Measurements from ENCODE around the gene FMOD.
A peak's percentile ranks its signal among the peaks of the same experiment; 100 is the strongest.

Gene FMOD

GRCh38 chr1:203360547-203361185 lies 9.7 kb upstream of the FMOD start:
- DNase-seq = no peak

DNA sequence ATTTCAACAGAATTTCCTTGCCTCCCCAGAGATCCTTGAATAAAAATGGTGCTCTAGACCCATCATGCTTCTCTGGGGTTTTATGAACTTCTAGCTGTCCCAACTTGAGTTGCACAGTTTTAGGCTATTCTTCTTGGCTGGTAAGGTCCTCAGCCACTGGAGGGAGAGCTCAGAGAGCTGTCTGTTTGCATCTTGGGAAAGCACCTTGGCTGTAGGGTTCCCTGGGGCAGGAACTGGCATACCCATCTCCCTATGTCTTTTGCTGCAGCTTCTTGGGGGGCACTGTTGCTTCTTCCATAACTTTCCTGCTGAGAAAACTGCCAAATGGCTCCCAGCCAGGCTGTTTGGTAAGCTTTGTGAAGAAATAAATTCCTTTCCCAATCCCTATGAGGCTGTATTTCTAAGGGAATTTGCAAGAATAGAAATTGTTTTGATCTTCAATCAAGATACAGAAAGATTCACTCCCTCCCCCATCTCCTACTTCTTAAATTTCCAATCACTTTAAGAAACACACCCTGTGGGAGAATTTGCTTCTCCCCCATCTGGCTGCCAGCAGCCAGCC lies 8.2 kb upstream of the FMOD start:
- DNase-seq = no peak

DNA sequence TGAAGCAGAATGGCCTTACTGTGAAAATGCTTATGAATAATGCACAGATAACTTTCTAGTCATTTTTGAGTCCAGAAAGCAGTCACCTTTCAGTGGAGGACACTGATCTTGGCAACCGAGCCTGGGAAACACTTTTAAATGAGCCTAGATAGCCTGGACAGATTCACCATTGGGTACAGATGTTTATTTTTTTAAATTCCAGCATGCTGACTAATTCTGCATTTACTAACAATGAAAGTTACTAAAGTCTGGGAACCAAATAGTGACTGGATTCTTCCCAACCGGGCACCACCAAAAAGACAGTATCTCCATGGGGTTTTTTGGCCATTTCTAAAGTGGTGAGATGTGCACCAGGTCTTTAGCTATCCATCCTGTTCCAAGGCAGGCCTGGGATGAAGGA lies 3.3 kb upstream of the FMOD start:
- DNase-seq = no peak

GRCh38 chr1:203353486-203353885 lies 2.6 kb upstream of the FMOD start:
- DNase-seq = no peak

- no peak for DNase-seq
Observed at GRCh38 chr1:203349773-203350524, 973 bp downstream of the FMOD start.

- DNase-seq = no peak
Observed at GRCh38 chr1:203349166-203349565, 1.8 kb downstream of the FMOD start.

DNA sequence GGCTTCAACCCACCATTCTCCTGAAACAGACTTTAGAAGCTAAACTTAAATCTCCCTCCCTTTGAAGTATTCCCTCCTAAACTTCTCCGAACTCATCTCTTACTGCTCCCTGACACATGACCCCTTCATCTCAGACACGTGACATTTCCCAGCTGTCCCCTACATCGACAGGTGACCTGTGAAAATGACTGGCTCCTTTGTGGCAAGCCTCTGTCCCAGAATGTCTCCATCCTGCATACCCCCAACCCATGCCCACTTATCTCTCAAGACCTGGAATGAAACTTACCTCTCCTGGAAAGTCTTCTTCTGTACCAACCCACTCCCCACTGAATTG lies 4.2 kb downstream of the FMOD start:
- no peak for DNase-seq

DNA sequence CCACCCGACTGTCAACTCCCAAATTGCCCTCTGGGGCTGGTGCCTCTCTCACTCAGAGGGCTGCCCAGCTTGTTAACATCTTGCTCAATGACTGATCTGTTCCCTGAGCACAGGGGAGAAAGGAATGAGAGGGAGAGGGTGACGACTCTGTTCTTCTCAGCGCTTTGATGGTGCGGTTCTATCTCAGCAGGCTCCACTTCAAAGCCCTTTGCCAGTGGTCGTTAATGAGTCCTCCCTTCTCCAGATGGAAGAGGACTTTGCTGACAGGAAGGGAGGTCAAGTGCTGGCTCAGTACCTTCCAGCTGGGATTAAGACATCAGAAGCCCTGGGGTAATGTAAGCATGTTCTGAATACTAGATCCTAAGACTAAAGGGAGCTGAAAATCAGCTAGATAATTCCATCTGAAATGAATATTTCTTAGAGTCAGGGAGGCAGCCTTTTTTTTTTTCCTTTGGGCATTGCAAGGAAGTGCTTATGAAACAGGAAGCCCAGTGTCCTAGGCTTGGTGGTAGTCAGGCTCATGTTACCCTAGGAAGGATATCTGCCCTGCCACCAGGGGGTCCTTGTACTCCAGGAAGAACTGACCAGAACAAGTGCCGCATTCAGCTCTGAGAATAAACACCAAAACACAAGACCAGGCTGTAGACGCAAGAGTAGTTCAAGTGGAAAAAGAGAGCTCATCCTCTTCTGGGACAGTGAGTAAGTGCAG lies 4.7 kb downstream of the FMOD start:
- no peak for DNase-seq

DNA sequence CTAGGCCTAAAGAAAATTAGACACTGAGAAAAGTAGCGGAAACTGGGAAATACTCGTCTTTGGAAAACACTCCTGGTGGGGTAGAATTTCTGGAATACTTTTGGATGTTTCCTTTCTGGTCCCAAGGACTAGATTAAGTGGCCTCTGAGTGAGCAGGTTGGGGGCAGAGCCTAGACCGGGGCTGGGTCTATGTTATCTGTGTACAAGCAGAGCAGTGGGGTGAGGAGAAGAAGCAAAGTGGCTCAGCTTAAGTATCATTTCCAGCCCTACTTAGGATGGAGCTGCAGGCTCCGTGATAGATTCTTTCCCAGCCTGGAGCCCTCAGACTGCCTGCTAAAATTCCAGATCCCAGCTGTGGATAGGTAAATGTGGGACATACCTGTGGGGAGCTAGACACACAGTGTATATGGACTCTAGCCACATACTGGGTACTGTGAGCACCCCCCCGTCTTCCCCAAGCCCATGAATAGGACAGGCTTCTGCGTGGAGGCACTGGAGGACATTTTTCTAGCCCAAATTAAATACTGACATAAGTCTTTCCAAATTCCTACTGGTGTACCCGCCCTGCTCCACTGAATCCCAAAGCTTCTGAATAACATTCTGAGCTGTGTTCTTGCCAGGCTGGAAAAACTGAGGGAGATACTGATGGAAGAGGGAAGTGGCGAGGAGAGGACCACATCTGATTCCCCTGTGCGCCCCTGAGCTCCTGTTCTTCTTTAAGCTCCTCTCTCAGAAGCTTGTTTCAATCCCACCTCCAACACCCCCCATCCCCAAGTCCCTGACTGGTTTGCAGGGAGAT lies 6.8 kb downstream of the FMOD start:
- DNase-seq = no peak

GRCh38 chr1:203342192-203342940 lies 8.6 kb downstream of the FMOD start:
- peak; percentile 32 to 43 for DNase-seq

DNA sequence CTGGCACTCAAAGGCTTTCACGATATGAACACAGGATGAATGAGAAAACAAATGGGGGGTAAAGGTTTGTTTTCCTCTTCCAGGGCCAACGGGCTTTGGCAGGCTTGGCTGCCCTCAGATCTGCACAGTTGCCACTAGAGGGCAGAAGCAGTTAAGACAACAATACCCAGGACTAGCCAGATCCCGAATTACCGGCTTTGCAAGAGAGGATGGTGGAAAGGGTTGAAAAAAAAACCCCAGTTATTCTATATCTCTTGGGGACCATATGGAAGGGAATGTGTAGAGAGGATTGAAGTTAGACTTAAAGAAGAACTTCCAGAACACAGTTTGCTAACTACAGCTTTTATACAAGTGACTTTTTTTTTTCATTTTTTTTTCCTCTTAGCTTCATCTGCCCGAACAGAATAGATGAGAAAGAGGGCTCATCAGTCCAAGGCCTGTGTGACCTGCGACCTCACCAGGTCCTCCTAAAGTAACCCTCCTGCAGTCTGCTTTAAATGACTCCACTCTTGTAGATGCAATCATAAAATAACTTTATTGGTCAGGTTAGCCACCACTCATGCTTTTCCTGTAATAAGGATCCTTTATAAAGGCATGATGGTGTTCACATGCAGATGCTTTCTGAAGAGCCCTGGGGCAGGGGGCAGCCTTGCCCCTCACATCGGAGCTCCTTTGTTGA lies 10.7 kb downstream of the FMOD start:
- peak; percentile 28 to 39 for DNase-seq

- DNase-seq = peak; percentile 53
Observed at GRCh38 chr1:203338335-203339036, 12.4 kb downstream of the FMOD start.

GRCh38 chr1:203336097-203336496 lies 14.8 kb downstream of the FMOD start:
- DNase-seq = no peak

- DNase-seq = no peak
Observed at GRCh38 chr1:203335503-203335902, 15.4 kb downstream of the FMOD start.

- no peak for DNase-seq
Observed at GRCh38 chr1:203331224-203331623, 19.7 kb downstream of the FMOD start.

- no peak for DNase-seq
Observed at GRCh38 chr1:203328714-203329122, 22.2 kb downstream of the FMOD start.

DNA sequence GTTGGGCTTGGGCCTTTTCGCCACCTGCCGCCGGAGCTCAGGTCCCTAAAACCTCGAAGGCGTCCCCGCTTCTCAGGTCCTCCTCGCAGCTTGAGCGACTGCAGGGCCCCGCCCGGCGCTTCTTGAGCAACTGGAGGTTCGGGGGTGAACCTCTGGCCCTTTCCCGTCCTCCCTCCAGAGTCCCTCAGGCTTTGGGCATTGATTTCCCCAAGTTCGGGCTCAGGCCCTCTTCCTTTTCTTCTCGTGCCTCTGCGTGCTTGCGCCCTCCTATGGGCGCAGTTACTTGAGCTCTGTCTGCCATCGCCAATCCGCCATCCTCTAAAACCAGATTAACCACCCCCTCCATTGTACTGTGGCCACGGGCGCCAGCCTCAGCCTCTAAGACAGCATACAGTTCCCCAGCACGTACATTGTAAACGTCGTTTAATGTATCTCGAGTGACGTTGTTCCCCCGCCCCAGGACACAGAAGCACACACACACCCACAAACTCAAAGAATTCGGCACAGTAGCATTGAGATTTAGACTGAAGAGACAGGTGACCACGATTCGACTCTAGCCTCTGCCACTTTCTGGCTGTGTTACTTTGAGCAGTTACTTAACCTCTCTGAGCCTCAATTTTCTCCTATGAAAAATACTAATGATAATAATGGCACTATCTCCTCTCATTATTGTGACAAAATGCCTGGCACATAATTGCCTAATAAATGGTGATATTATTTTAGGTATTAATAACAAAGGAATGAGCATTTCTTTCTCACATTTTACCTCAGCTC lies 23.1 kb downstream of the FMOD start:
- DNase-seq = peak; percentile 50 to 56

DNA sequence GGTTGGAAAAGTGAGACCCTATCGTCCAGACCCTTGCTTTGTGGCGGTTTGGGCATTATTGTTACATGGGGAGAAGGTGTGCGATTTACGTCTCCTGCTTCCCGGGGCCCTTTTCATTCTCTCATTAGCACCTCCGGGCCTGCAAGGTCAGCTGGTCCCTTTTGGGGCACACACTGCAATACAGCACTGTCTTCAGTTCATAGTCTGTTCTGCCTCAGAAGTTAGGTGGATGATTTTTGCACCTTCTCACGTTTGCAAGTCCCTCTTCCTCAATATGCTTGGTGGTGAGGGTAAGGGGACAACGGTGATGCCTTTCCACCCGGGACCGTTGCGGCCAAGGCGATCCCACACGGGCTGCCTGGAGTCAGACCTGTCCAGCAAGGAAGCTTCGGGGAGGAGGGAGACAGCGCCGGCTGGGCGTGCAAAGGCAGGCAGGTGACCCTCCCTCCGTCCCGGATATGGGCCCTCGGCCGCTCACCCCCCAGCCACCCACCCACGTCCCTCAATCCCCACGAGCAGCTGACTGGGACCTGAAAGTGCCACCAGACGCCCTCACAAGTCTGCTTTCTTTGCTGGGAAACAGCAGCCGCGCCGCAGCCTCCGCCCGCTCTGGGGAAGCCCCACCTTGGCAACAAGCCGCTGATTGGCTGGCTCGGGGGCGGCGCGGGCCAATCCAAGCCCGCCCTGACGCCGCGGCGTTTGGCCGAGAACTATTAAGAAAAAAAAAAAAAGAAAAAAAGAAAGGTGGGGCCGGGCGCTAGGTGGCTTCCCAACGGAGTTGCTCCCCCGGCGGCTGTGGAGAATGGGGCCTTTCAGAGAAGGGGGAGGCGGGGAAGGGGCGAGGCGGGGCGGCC lies 23.9 kb downstream of the FMOD start:
- peak; percentile 93 to 94 for DNase-seq

Data from activated CD4-positive, alpha-beta T cell treated with anti-CD3 and anti-CD28 coated beads, Interleukin-2, amount 50 U/mL, for 4 hours (primary cell).